ENCODE results near the gene NRCAM. TPM values are rescaled to one million over a fixed set of nuclear protein-coding genes. Genes with fewer than 3 reads are reported as not detected.

The NRCAM gene
- total and polyA plus RNA-seq, 2 of the 13 experiments (the other 11 are each of a cell fraction or from before 2014, with no cell fraction given) = 0.31 to 0.33 TPM

GRCh38 chr7:108358553-108358952 lies 97.7 kb downstream of the NRCAM start (continued):
- TF ChIP-seq, protein P1, sequence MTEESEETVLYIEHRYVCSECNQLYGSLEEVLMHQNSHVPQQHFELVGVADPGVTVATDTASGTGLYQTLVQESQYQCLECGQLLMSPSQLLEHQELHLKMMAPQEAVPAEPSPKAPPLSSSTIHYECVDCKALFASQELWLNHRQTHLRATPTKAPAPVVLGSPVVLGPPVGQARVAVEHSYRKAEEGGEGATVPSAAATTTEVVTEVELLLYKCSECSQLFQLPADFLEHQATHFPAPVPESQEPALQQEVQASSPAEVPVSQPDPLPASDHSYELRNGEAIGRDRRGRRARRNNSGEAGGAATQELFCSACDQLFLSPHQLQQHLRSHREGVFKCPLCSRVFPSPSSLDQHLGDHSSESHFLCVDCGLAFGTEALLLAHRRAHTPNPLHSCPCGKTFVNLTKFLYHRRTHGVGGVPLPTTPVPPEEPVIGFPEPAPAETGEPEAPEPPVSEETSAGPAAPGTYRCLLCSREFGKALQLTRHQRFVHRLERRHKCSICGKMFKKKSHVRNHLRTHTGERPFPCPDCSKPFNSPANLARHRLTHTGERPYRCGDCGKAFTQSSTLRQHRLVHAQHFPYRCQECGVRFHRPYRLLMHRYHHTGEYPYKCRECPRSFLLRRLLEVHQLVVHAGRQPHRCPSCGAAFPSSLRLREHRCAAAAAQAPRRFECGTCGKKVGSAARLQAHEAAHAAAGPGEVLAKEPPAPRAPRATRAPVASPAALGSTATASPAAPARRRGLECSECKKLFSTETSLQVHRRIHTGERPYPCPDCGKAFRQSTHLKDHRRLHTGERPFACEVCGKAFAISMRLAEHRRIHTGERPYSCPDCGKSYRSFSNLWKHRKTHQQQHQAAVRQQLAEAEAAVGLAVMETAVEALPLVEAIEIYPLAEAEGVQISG (CRISPR knock-in tag; IDR thresholded peaks at IDR 0.05) = peak; percentile 57
- TF ChIP-seq ZNF350 (CRISPR knock-in tag; IDR thresholded peaks at IDR 0.05; ENCODE audit: borderline replicate concordance, low read depth) = peak; percentile 47; the same call in 1 of the 2 replicates
- TF ChIP-seq TCF12 (IDR thresholded peaks at IDR 0.05) = no peak
- no peak for TF ChIP-seq TCF12 (CRISPR knock-in tag; IDR thresholded peaks at IDR 0.05)
- no peak for TF ChIP-seq MATR3 (CRISPR knock-in tag; IDR thresholded peaks at IDR 0.05)
- no peak for TF ChIP-seq BRCA1 (CRISPR knock-in tag; IDR thresholded peaks at IDR 0.05)
- peak; percentile 61; the same call in 1 of the 2 replicates for TF ChIP-seq DPF2 (CRISPR knock-in tag; IDR thresholded peaks at IDR 0.05; ENCODE audit: borderline replicate concordance, low read depth)
- TF ChIP-seq ZIK1 (CRISPR knock-in tag; IDR thresholded peaks at IDR 0.05; ENCODE audit: borderline replicate concordance, low read depth) = no peak
- TF ChIP-seq, protein P2, sequence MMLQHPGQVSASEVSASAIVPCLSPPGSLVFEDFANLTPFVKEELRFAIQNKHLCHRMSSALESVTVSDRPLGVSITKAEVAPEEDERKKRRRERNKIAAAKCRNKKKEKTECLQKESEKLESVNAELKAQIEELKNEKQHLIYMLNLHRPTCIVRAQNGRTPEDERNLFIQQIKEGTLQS (CRISPR knock-in tag; IDR thresholded peaks at IDR 0.05) = peak; percentile 76
- TF ChIP-seq ZNF136 (CRISPR knock-in tag; IDR thresholded peaks at IDR 0.05; ENCODE audit: low read depth) = no peak
- TF ChIP-seq SMARCC2 (IDR thresholded peaks at IDR 0.05) = no peak
- TF ChIP-seq TBP (CRISPR knock-in tag; IDR thresholded peaks at IDR 0.05) = no peak
- TF ChIP-seq MED13 (CRISPR knock-in tag; IDR thresholded peaks at IDR 0.05) = no peak
- peak; percentile 80 for TF ChIP-seq ELF3 (CRISPR knock-in tag; IDR thresholded peaks at IDR 0.05)
- no peak for TF ChIP-seq ELK4 (CRISPR knock-in tag; IDR thresholded peaks at IDR 0.05; ENCODE audit: borderline replicate concordance)
- TF ChIP-seq SRSF4 (IDR thresholded peaks at IDR 0.05; ENCODE audit: low read depth, low read length, poor library complexity, severe bottlenecking) = no peak
- TF ChIP-seq, protein P3, sequence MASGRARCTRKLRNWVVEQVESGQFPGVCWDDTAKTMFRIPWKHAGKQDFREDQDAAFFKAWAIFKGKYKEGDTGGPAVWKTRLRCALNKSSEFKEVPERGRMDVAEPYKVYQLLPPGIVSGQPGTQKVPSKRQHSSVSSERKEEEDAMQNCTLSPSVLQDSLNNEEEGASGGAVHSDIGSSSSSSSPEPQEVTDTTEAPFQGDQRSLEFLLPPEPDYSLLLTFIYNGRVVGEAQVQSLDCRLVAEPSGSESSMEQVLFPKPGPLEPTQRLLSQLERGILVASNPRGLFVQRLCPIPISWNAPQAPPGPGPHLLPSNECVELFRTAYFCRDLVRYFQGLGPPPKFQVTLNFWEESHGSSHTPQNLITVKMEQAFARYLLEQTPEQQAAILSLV (CRISPR knock-in tag; IDR thresholded peaks at IDR 0.05; ENCODE audit: borderline replicate concordance) = no peak
- TF ChIP-seq, protein P4, sequence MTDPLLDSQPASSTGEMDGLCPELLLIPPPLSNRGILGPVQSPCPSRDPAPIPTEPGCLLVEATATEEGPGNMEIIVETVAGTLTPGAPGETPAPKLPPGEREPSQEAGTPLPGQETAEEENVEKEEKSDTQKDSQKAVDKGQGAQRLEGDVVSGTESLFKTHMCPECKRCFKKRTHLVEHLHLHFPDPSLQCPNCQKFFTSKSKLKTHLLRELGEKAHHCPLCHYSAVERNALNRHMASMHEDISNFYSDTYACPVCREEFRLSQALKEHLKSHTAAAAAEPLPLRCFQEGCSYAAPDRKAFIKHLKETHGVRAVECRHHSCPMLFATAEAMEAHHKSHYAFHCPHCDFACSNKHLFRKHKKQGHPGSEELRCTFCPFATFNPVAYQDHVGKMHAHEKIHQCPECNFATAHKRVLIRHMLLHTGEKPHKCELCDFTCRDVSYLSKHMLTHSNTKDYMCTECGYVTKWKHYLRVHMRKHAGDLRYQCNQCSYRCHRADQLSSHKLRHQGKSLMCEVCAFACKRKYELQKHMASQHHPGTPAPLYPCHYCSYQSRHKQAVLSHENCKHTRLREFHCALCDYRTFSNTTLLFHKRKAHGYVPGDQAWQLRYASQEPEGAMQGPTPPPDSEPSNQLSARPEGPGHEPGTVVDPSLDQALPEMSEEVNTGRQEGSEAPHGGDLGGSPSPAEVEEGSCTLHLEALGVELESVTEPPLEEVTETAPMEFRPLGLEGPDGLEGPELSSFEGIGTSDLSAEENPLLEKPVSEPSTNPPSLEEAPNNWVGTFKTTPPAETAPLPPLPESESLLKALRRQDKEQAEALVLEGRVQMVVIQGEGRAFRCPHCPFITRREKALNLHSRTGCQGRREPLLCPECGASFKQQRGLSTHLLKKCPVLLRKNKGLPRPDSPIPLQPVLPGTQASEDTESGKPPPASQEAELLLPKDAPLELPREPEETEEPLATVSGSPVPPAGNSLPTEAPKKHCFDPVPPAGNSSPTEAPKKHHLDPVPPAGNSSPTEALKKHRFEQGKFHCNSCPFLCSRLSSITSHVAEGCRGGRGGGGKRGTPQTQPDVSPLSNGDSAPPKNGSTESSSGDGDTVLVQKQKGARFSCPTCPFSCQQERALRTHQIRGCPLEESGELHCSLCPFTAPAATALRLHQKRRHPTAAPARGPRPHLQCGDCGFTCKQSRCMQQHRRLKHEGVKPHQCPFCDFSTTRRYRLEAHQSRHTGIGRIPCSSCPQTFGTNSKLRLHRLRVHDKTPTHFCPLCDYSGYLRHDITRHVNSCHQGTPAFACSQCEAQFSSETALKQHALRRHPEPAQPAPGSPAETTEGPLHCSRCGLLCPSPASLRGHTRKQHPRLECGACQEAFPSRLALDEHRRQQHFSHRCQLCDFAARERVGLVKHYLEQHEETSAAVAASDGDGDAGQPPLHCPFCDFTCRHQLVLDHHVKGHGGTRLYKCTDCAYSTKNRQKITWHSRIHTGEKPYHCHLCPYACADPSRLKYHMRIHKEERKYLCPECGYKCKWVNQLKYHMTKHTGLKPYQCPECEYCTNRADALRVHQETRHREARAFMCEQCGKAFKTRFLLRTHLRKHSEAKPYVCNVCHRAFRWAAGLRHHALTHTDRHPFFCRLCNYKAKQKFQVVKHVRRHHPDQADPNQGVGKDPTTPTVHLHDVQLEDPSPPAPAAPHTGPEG (CRISPR knock-in tag; IDR thresholded peaks at IDR 0.05) = no peak
- peak; percentile 81; the same call in 1 of the 2 replicates for TF ChIP-seq ZNF12 (CRISPR knock-in tag; IDR thresholded peaks at IDR 0.05)

Data from HepG2 (cell line).